ENCODE data around the gene ABCC6. TPM values are rescaled to one million over a fixed set of nuclear protein-coding genes. Genes with fewer than 3 reads are reported as not detected.

ABCC6 gene
- total and polyA plus RNA-seq, 7 experiments from 2014 or later: 0.08 to 3.9 (median 0.15) TPM; not detected in 3

GRCh38 chr16:16141784-16142396 lies 81.4 kb downstream of the ABCC6 start:
- Mint-ChIP-seq H3K36me3 (peaks cover 0 to 48% (median 28%) of the 10 kb centered on the region in 5 donors), H3K4me3 (no peak overlapping the region), H3K27me3 (no peaks in the 10 kb centered on the region), H3K27ac (peak overlapping the region in 2 of 9 donors; percentile 11 to 63), H3K9me3 (no peaks in the 10 kb centered on the region), H3K4me1 (peaks cover 0 to 7% (median 0%) of the 10 kb centered on the region in 7 donors)
- ChIA-PET POLR2A (no interaction called here), CTCF (interaction anchor here (0.7 kb wide), 1 partner anchor 89 kb away, joined by 3 read pairs; no protein-coding TSS in a partner anchor)
- H3K36me3 ChIP-seq (ENCODE audit: control insufficient read depth in 2 of 3, insufficient read depth in 3 of 3, low read length in 3 of 3): peaks cover 8 to 80% (median 20%) of the 10 kb centered on the region in 3 experiments
- DNase-seq (no peak), ATAC-seq (no peak)
- intact Hi-C loops (cut with micrococcal nuclease): no loop called here
- H3K9me3 ChIP-seq (ENCODE audit: control insufficient read depth in 2 of 3, low read length in 3 of 3): no peaks in the 10 kb centered on the region
- H3K4me3 ChIP-seq (ENCODE audit: low read length): no peak overlapping the region
- no peaks in the 10 kb centered on the region for H3K27me3 ChIP-seq (ENCODE audit: control insufficient read depth in 2 of 2, insufficient read depth in 2 of 2, low read length in 2 of 2)
- H3K27ac ChIP-seq (ENCODE audit: low read depth, low read length): no peak overlapping the region
- H3K4me1 ChIP-seq (ENCODE audit: control insufficient read depth in 2 of 2, insufficient read depth in 2 of 2, low read length in 2 of 2): no peaks in the 10 kb centered on the region

- H3K4me3 ChIP-seq (ENCODE audit: low read length): no peak overlapping the region
- Mint-ChIP-seq H3K27me3 (no peaks in the 10 kb centered on the region), H3K4me1 (peaks cover 0 to 7% (median 0%) of the 10 kb centered on the region in 7 donors), H3K36me3 (peaks cover 0 to 54% (median 28%) of the 10 kb centered on the region in 5 donors), H3K9me3 (no peaks in the 10 kb centered on the region), H3K4me3 (no peak overlapping the region), H3K27ac (no peak overlapping the region)
- POLR2A ChIA-PET: no interaction called here
- ATAC-seq (no peak), DNase-seq (no peak)
- intact Hi-C loops (cut with micrococcal nuclease): no loop called here
- no peaks in the 10 kb centered on the region for H3K4me1 ChIP-seq (ENCODE audit: control insufficient read depth in 2 of 2, insufficient read depth in 2 of 2, low read length in 2 of 2)
- H3K9me3 ChIP-seq (ENCODE audit: control insufficient read depth in 2 of 3, low read length in 3 of 3): no peaks in the 10 kb centered on the region
- H3K27me3 ChIP-seq (ENCODE audit: control insufficient read depth in 2 of 2, insufficient read depth in 2 of 2, low read length in 2 of 2): no peaks in the 10 kb centered on the region
- H3K27ac ChIP-seq (ENCODE audit: low read depth, low read length): no peak overlapping the region
- peaks cover 8 to 82% (median 27%) of the 10 kb centered on the region in 3 experiments for H3K36me3 ChIP-seq (ENCODE audit: control insufficient read depth in 2 of 3, insufficient read depth in 3 of 3, low read length in 3 of 3)
- CTCF ChIA-PET: no interaction called here
Observed at GRCh38 chr16:16141141-16141540, 82.2 kb downstream of the ABCC6 start.

GRCh38 chr16:16140537-16140936 lies 82.8 kb downstream of the ABCC6 start:
- Histone ChIP-seq H3K4me3 (ENCODE audit: low read length) (no peak overlapping the region), H3K36me3 (ENCODE audit: control insufficient read depth in 2 of 3, insufficient read depth in 3 of 3, low read length in 3 of 3) (peaks cover 8 to 85% (median 30%) of the 10 kb centered on the region in 3 experiments), H3K27ac (ENCODE audit: low read depth, low read length) (no peak overlapping the region), H3K9me3 (ENCODE audit: control insufficient read depth in 2 of 3, low read length in 3 of 3) (no peaks in the 10 kb centered on the region), H3K27me3 (ENCODE audit: control insufficient read depth in 2 of 2, insufficient read depth in 2 of 2, low read length in 2 of 2) (no peaks in the 10 kb centered on the region), H3K4me1 (ENCODE audit: control insufficient read depth in 2 of 2, insufficient read depth in 2 of 2, low read length in 2 of 2) (no peaks in the 10 kb centered on the region)
- H3K4me3 Mint-ChIP-seq: no peak overlapping the region
- ChIA-PET POLR2A (no interaction called here), CTCF (no interaction called here)
- no peaks in the 10 kb centered on the region for H3K27me3 Mint-ChIP-seq
- peaks cover 0 to 7% (median 0%) of the 10 kb centered on the region in 7 donors for H3K4me1 Mint-ChIP-seq
- H3K36me3 Mint-ChIP-seq: peaks cover 0 to 58% (median 27%) of the 10 kb centered on the region in 5 donors
- DNase-seq: no peak
- no peaks in the 10 kb centered on the region for H3K9me3 Mint-ChIP-seq
- H3K27ac Mint-ChIP-seq: no peak overlapping the region
- ATAC-seq: no peak
- intact Hi-C loops (cut with micrococcal nuclease): no loop called here

- Mint-ChIP-seq H3K36me3 (peaks cover 5 to 61% (median 33%) of the 10 kb centered on the region in 5 donors), H3K27me3 (no peaks in the 10 kb centered on the region), H3K9me3 (no peaks in the 10 kb centered on the region), H3K4me1 (peaks cover 0 to 7% (median 0%) of the 10 kb centered on the region in 7 donors), H3K27ac (peak overlapping the region in 1 of 9 donors; percentile 15), H3K4me3 (no peak overlapping the region)
- H3K4me1 ChIP-seq (ENCODE audit: control insufficient read depth in 2 of 2, insufficient read depth in 2 of 2, low read length in 2 of 2): no peaks in the 10 kb centered on the region
- DNase-seq: no peak
- ATAC-seq: no peak
- H3K36me3 ChIP-seq (ENCODE audit: control insufficient read depth in 2 of 3, insufficient read depth in 3 of 3, low read length in 3 of 3): peaks cover 8 to 86% (median 31%) of the 10 kb centered on the region in 3 experiments
- H3K27ac ChIP-seq (ENCODE audit: low read depth, low read length): no peak overlapping the region
- CTCF ChIA-PET: no interaction called here
- no peaks in the 10 kb centered on the region for H3K9me3 ChIP-seq (ENCODE audit: control insufficient read depth in 2 of 3, low read length in 3 of 3)
- no peak overlapping the region for H3K4me3 ChIP-seq (ENCODE audit: low read length)
- POLR2A ChIA-PET: no interaction called here
- intact Hi-C loops (cut with micrococcal nuclease): no loop called here
- no peaks in the 10 kb centered on the region for H3K27me3 ChIP-seq (ENCODE audit: control insufficient read depth in 2 of 2, insufficient read depth in 2 of 2, low read length in 2 of 2)
Observed at GRCh38 chr16:16139806-16140205, 83.5 kb downstream of the ABCC6 start.

GRCh38 chr16:16139061-16139460 lies 84.2 kb downstream of the ABCC6 start:
- Mint-ChIP-seq H3K4me3 (no peak overlapping the region), H3K36me3 (peaks cover 5 to 60% (median 36%) of the 10 kb centered on the region in 5 donors), H3K27ac (no peak overlapping the region), H3K27me3 (no peaks in the 10 kb centered on the region), H3K4me1 (peaks cover 0 to 7% (median 0%) of the 10 kb centered on the region in 7 donors), H3K9me3 (no peaks in the 10 kb centered on the region)
- H3K4me3 ChIP-seq (ENCODE audit: low read length): no peak overlapping the region
- no peak for ATAC-seq
- H3K27me3 ChIP-seq (ENCODE audit: control insufficient read depth in 2 of 2, insufficient read depth in 2 of 2, low read length in 2 of 2): no peaks in the 10 kb centered on the region
- H3K27ac ChIP-seq (ENCODE audit: low read depth, low read length): no peak overlapping the region
- DNase-seq: no peak
- no peaks in the 10 kb centered on the region for H3K4me1 ChIP-seq (ENCODE audit: control insufficient read depth in 2 of 2, insufficient read depth in 2 of 2, low read length in 2 of 2)
- peaks cover 8 to 90% (median 34%) of the 10 kb centered on the region in 3 experiments for H3K36me3 ChIP-seq (ENCODE audit: control insufficient read depth in 2 of 3, insufficient read depth in 3 of 3, low read length in 3 of 3)
- intact Hi-C loops (cut with micrococcal nuclease): no loop called here
- ChIA-PET CTCF (no interaction called here), POLR2A (no interaction called here)
- no peaks in the 10 kb centered on the region for H3K9me3 ChIP-seq (ENCODE audit: control insufficient read depth in 2 of 3, low read length in 3 of 3)

GRCh38 chr16:16138034-16138635 lies 85.2 kb downstream of the ABCC6 start:
- Histone ChIP-seq H3K4me3 (ENCODE audit: low read length) (no peak overlapping the region), H3K36me3 (ENCODE audit: control insufficient read depth in 2 of 3, insufficient read depth in 3 of 3, low read length in 3 of 3) (peaks cover 8 to 94% (median 41%) of the 10 kb centered on the region in 3 experiments), H3K27me3 (ENCODE audit: control insufficient read depth in 2 of 2, insufficient read depth in 2 of 2, low read length in 2 of 2) (no peaks in the 10 kb centered on the region), H3K27ac (ENCODE audit: low read depth, low read length) (no peak overlapping the region), H3K4me1 (ENCODE audit: control insufficient read depth in 2 of 2, insufficient read depth in 2 of 2, low read length in 2 of 2) (no peaks in the 10 kb centered on the region), H3K9me3 (ENCODE audit: control insufficient read depth in 2 of 3, low read length in 3 of 3) (no peaks in the 10 kb centered on the region)
- ChIA-PET CTCF (no interaction called here), POLR2A (no interaction called here)
- no peaks in the 10 kb centered on the region for H3K9me3 Mint-ChIP-seq
- ATAC-seq (no peak), DNase-seq (no peak)
- H3K27ac Mint-ChIP-seq: no peak overlapping the region
- no peak overlapping the region for H3K4me3 Mint-ChIP-seq
- intact Hi-C loops (cut with micrococcal nuclease): no loop called here
- peaks cover 11 to 67% (median 41%) of the 10 kb centered on the region in 5 donors for H3K36me3 Mint-ChIP-seq
- no peaks in the 10 kb centered on the region for H3K27me3 Mint-ChIP-seq
- peaks cover 0 to 7% (median 0%) of the 10 kb centered on the region in 7 donors for H3K4me1 Mint-ChIP-seq

- CTCF ChIA-PET: no interaction called here
- no peak for DNase-seq
- H3K36me3 Mint-ChIP-seq: peaks cover 11 to 66% (median 36%) of the 10 kb centered on the region in 5 donors
- no peaks in the 10 kb centered on the region for H3K27me3 ChIP-seq (ENCODE audit: control insufficient read depth in 2 of 2, insufficient read depth in 2 of 2, low read length in 2 of 2)
- H3K4me1 ChIP-seq (ENCODE audit: control insufficient read depth in 2 of 2, insufficient read depth in 2 of 2, low read length in 2 of 2): no peaks in the 10 kb centered on the region
- H3K27ac Mint-ChIP-seq: no peak overlapping the region
- POLR2A ChIA-PET: no interaction called here
- no peaks in the 10 kb centered on the region for H3K9me3 Mint-ChIP-seq
- H3K4me3 Mint-ChIP-seq: no peak overlapping the region
- no peaks in the 10 kb centered on the region for H3K9me3 ChIP-seq (ENCODE audit: control insufficient read depth in 2 of 3, low read length in 3 of 3)
- H3K27ac ChIP-seq (ENCODE audit: low read depth, low read length): no peak overlapping the region
- no peak overlapping the region for H3K4me3 ChIP-seq (ENCODE audit: low read length)
- H3K27me3 Mint-ChIP-seq: no peaks in the 10 kb centered on the region
- peaks cover 8 to 97% (median 41%) of the 10 kb centered on the region in 3 experiments for H3K36me3 ChIP-seq (ENCODE audit: control insufficient read depth in 2 of 3, insufficient read depth in 3 of 3, low read length in 3 of 3)
- intact Hi-C loops (cut with micrococcal nuclease): no loop called here
- ATAC-seq: no peak
- H3K4me1 Mint-ChIP-seq: no peaks in the 10 kb centered on the region
Observed at GRCh38 chr16:16137110-16137509, 86.2 kb downstream of the ABCC6 start.

Measured in naive thymus-derived CD4-positive, alpha-beta T cell (primary cell).